CD4-positive, alpha-beta T cell treated with Interleukin-15 for 1 hour (primary cell): ENCODE measurements around the gene BAX.

Experiments
- DNase-seq: peaks from one replicate; pipeline ENCODE4 v3.0.0-alpha.2; 2020

BAX gene

DNA sequence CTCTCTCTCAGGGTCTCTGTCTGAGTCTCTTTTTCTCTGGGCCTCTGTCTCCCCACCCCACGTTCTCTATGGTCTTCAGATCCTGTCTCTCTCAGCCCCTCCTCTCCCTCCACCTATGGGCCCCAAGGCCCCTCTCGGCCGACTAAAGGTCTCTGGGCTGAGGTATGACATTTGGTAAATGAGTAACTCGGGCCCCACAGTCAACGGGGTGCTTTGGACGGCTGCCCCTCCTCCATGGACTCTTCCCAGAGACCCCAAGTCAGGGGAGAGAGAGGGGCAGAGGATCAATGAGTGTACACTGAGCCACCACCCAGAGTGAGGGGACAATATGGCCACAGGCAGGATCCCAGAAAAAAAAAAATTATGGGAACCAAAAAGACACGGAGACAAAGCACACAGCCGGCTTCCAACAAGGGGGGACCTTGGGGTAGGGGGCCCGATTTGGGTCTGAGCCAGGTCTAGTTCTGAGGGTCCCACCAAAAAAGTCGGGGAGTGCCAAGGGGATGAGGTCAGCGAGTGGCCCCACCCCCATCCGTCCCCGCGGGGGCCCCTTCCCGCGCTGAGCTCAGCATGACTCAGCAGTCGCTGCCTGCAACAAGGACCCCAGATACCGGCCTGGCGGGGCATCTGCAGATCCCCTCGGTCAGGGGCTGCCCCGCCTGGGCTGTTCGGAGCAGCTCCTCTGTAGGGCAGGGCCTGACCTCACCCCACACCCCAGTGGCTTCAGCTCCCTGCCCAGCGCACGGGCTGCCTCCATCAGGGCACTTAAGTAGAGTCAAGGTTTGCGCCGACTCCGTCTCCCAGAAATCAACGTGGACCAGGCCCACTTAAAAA lies 8.9 kb downstream of the BAX start:
- DNase-seq = peak; percentile 64

DNA sequence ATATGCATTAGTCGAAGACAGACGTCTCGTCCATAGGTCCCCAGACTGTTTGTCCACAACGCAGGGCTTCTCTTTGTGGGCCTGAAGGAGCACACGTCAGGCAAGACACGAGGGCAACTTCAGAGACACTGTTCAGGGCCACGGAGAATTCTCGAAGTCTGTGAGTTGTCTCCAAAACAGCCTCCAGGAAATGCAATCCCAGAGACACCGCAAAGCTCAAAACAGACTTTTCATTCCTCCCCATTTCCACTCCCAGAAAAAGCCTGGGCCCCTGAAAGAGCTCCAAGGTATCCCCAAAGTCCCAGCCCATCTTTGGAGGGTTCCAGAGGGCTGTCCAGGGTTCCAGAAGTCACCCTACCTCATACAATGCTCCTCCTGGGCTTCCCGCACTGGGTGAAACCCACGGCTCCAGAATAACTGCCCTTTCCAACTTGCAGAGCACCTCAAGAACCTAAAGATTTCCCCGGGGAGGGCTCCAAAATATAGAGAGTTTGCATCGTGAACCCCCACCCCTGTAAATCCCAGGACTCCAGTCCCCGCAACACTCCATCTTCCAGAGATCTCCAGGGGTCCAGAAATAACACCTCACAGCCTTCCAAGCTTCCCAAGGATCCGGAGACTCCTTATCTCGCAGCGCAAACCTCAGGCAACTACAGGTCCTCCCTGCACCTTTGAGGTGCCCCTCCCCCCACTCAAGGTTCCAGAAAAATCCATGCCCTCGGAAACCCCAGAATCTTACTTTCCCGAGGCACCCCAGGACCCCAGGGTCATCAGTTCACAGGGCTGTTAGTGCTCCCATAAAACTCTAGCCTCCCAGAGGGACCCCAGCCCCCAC lies 9.7 kb downstream of the BAX start:
- DNase-seq = no peak

GRCh38 chr19:48965040-48965805 lies 10.5 kb downstream of the BAX start, which contains the start of gene FTL:
Gene FTL (plus strand): TSS chr19:48965309. CDS start chr19:48965508, 199 bp downstream.
- peak; percentile 96 for DNase-seq

- peak; percentile 87 for DNase-seq
Measured at GRCh38 chr19:48965806-48966540, 11.3 kb downstream of the BAX start.

DNA sequence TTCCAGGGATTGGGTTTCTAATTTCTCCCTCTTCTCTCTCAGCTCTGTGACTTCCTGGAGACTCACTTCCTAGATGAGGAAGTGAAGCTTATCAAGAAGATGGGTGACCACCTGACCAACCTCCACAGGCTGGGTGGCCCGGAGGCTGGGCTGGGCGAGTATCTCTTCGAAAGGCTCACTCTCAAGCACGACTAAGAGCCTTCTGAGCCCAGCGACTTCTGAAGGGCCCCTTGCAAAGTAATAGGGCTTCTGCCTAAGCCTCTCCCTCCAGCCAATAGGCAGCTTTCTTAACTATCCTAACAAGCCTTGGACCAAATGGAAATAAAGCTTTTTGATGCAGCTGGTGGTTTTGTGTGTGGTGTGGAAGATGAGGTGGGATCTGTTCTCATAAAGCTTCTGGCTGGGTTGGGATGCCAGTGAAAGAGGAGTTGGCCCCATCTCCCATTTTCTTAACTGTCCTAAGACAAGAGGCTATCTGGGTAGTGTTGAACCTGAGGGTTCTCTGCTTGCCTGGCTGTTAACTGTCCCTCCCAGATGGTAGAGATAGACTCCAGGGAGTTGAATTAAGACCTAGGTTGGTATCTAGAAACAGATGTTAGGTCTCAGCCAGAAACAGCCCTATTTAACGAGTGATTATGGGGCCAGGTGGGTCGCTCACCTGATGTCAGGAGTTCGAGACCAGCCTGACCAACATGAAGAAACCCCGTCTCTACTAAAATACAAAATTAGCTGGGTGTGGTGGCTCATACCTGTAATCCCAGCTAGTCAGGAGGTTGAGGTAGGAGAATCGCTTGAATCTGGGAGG lies 12.1 kb downstream of the BAX start:
- no peak for DNase-seq

GRCh38 chr19:48967346-48968178 lies 12.9 kb downstream of the BAX start:
- DNase-seq = peak; percentile 78

- DNase-seq = no peak
Measured at GRCh38 chr19:48968179-48968661, 13.5 kb downstream of the BAX start.

GRCh38 chr19:48968813-48969218 lies 14.1 kb downstream of the BAX start:
- DNase-seq = no peak

- DNase-seq = no peak
Measured at GRCh38 chr19:48969276-48970138, 14.8 kb downstream of the BAX start.

DNA sequence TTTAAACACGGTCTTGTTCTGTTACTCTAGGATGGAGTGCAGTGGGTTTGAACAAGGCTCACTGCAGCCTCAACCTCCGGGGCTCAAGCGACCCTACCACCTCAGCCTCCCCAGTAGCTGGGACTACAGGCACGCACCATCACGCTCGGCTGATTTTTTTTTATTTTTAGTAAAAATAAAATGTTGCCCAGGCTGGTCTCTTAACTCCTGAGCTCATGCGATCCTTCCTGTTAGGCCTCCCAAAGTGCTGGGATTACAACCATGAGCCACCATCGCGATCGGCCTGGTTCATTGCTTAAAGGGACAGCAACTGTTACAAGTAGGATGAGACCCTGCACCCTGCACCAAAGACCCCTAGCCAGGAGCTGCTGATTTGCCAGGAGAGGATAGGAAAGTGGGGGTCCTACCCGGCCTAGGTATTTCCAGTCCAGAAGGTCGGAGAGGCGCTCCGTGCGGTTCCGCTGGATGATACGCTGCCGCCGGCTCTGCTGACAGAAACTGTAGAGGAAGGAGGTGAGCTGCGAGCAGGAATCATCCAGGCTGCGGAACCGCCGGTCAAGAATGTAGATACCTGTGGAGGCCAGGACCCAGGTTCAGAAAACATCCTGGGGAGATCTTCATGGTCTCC lies 15.6 kb downstream of the BAX start:
- DNase-seq = no peak

GRCh38 chr19:48970923-48971395 lies 16.3 kb downstream of the BAX start:
- peak; percentile 74 for DNase-seq

DNA sequence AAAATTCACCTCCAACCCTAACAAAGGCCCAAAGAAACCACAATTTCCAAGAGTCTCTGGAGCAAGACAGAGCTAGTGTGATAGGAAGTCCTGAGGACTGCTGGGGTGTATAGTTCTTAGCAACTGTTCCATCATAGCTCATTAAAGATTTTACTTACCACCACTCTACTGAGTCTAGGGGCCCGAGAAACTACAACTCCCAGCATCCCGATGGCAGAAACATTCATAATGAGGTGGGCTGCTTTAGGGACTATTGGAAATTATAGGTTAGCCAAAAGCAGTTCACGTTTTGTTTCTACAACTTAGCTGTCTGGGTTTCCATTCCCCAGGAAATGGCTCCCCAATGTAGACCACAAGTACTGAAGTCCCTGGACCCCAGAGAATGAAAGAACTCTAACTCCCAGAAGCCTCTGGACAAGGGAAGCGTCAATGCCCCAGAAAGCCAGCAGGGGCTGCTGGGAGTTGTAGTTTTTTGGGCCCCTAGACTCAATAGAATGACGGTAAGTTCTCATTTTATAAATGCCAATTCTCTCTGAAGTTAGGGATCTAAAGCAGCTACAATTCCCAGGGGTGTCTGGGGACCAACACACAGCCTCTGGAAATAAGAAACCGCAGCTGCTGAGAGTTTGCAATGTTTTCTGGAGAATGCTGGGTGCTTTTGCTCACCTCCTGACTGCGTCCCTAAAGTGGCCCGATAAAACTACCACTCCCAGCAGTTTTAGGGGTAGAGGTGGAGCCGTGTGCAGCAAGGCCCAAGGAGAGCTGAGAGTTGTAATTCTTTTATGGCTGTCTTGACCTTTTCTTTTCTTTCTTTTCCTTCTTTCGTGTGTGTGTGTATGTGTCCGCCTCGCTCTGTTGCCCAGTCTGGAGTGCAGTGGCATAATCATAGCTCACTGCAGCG lies 21.5 kb downstream of the BAX start:
- DNase-seq = no peak

DNA sequence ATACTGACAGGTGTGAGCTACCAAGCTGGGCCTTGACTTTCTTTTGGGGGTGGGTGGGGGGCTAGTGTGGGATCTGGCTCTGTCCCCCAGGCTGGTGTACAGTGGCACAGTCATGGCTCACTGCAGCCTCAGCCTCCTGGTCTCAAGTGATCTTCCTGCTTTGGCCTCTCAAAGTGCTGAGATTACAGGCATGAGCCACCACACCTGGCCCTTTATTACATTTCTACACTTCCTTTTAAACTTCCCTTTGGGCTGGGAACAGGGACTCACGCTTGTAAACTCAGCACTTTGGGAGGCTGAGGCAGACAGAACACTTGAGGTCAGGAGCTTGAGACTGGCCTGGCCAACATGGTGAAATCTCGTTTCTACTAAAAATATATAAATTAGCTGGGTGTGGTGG lies 22.4 kb downstream of the BAX start:
- no peak for DNase-seq

GRCh38 chr19:48982280-48982679 lies 27.6 kb downstream of the BAX start:
- DNase-seq = no peak

DNA sequence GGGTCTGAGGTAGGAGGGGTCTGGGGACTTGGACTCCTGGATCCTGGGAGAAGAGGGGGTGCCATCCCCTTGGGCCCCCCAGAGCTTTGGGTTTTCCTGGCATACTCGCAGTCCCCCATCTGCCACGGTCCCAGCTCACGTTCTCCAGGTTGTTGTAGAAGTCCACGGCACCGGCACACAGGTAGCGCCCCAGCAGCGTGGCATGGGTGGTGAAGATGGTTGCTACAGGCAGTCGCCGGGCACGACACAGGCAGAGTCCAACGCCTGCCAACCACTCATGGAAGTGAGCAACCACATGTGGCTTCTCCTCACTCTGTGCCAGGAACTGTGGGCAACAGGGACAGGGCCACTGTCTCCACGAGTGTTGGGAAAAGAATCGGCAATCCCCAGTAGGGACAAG lies 31.0 kb downstream of the BAX start:
- DNase-seq = no peak

GRCh38 chr19:48986211-48986610 lies 31.5 kb downstream of the BAX start:
- DNase-seq = no peak

DNA sequence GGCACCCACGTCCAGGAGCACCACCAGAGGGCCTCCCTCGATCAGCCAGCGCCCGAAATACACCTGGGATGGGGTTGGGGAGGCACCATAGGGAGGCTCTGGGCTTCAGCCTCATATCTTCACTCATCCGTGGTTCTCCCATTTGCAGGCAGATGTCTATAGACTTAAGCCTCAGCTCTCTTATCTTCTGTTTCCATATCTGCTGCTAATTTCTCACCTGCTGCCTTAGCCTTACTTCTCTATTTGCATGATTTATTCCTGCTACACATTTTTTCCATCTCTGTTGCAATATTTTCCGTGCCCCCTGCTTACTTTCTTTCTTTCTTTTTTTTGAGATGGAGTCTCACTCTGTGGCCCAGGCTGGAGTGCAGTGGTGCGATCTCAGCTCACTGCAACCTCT lies 32.6 kb downstream of the BAX start:
- DNase-seq = no peak

- DNase-seq = no peak
Measured at GRCh38 chr19:48988286-48988685, 33.6 kb downstream of the BAX start.
